ENCODE results near the gene PCDHGB5.

- TF ChIP-seq POLR2A (IDR thresholded peaks at IDR 0.05; ENCODE audit: low read depth, low read length): peak; percentile 27; the same call in 1 of the 2 replicates
- no peak for TF ChIP-seq TAF1 (IDR thresholded peaks at IDR 0.05; ENCODE audit: borderline replicate concordance, low read depth, low read length)
These were observed 27.5 kb upstream of the PCDHGB5 start, which contains the start of gene PCDHGB3 for GRCh38 chr5:141369994-141370848.
